Testis (tissue), 2 donors: ENCODE measurements around the gene NAP1L4.
A peak's percentile ranks its signal among the peaks of the same experiment; 100 is the strongest.

Source experiments
- POLR2A ChIP-seq: fragments of 450-650 bp; IDR thresholded peaks from one replicate; pipeline ENCODE4 v1.6.1; 2017; ENCODE audit warnings: antibody characterized with exemption, mild to moderate bottlenecking, moderate library complexity
- TF ChIP-seq, protein P1 (sequence below), 3 experiments: fragments of 450-650 bp in 2 of 3; fragments of 200-600 bp in 1 of 3; sonication (generic) in 1 of 3; IDR thresholded peaks; one replicate each; pipeline ENCODE4 v1.5.1; 2016 to 2019; ENCODE audit warnings: antibody characterized with exemption in 3 of 3, mild to moderate bottlenecking in 2 of 3, moderate library complexity in 1 of 3

DNA sequence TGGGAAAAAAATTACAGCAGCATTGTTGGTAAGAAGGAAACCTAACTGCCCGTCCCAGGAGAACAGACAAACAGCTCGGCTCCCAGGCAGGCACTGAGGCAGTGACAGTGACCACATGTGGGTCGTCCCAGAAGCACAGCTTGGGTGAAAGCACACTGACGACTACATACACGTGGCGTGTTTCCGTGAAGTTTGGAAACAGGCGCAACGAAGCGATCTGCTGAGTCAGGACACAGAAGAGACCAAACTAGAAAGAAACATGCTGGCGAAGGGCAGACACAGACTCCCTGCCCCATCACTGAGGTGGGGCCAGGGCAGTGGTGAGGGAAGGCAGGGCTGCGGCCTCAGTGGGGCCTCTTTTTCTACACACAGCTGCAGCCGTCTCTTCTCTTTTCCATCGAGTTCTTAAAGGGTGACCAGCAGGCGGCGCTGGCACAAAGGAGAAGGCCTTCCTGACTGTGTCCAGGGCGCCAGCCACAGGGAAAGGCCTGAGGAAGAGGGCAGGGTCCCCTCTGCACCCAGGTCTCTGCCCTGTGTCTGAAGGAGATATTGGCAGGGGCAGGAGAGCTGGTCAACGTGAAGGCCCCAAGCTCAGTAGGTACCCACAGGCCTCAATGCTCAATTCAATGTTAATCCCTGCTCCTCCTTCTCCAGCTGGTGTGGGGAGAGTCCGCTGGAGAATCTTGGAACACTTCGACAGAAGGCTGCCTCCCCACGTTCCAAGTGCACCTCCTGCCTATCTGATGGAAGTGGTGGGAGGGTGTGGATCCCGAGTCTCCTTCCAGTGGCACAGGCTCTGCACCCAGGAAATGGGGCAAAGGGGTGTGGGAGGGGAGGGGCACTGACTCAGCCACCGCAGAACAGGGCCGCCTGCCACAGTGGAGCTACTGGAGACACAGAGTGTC is 45.2 kb upstream of the NAP1L4 start:
- TF ChIP-seq, protein P1, sequence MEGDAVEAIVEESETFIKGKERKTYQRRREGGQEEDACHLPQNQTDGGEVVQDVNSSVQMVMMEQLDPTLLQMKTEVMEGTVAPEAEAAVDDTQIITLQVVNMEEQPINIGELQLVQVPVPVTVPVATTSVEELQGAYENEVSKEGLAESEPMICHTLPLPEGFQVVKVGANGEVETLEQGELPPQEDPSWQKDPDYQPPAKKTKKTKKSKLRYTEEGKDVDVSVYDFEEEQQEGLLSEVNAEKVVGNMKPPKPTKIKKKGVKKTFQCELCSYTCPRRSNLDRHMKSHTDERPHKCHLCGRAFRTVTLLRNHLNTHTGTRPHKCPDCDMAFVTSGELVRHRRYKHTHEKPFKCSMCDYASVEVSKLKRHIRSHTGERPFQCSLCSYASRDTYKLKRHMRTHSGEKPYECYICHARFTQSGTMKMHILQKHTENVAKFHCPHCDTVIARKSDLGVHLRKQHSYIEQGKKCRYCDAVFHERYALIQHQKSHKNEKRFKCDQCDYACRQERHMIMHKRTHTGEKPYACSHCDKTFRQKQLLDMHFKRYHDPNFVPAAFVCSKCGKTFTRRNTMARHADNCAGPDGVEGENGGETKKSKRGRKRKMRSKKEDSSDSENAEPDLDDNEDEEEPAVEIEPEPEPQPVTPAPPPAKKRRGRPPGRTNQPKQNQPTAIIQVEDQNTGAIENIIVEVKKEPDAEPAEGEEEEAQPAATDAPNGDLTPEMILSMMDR (IDR thresholded peaks at IDR 0.05) = peak; percentile 73 to 83 (median 75)
- TF ChIP-seq POLR2A = no peak
